ENCODE results near the gene SHBG. TPM values are rescaled to one million over a fixed set of nuclear protein-coding genes. Genes with fewer than 3 reads are reported as not detected.

The SHBG gene
- 2.6 TPM for total RNA-seq

DNA sequence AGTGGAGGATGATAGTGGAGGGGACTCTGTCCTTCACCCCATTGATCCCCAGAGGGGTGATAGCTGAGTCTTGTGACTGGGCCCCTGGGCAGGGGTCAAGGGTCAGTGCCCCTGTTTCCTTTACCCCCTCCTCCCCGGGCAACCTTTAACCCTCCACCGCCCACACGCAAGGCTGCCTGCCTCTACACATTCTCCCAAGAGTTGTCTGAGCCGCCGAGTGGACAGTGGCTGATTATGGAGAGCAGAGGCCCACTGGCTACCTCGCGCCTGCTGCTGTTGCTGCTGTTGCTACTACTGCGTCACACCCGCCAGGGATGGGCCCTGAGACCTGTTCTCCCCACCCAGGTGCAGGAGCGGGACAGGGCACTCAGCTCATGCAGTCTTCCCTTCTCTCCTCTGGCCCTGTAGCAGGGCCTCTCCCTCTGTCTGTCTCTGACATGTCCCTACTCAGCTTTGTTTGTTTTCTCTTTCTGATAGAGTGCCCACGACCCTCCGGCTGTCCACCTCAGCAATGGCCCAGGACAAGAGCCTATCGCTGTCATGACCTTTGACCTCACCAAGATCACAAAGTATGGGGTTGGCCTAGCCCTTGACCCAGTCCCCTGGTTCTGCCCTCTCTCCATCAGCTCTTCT, at the start of gene SHBG:
TSS of gene SHBG (plus strand) at position 197 of the 633 bp plus-strand sequence. CDS start at position 235, 38 bp downstream.

GRCh38 chr17:7583253-7584109, 46.5 kb upstream of the SHBG start, which contains the start of gene MPDU1:
Gene MPDU1 (plus strand): TSS chr17:7583852. CDS start chr17:7583863, 11 bp downstream.

GRCh38 chr17:7589891-7590691, 39.8 kb upstream of the SHBG start, which contains the start of gene SOX15:
Gene SOX15 (minus strand): TSS chr17:7590094. CDS start chr17:7589676, 418 bp downstream.

GRCh38 chr17:7614425-7615264, 15.3 kb upstream of the SHBG start, which contains the start of gene FXR2:
Gene FXR2 (minus strand): TSS chr17:7614897. CDS start chr17:7614532, 365 bp downstream.

GRCh38 chr17:7627250-7628121, 2.4 kb upstream of the SHBG start, which contains the start of gene SAT2:
Gene SAT2 (minus strand): TSS chr17:7627821. CDS start chr17:7627635, 186 bp downstream.

DNA sequence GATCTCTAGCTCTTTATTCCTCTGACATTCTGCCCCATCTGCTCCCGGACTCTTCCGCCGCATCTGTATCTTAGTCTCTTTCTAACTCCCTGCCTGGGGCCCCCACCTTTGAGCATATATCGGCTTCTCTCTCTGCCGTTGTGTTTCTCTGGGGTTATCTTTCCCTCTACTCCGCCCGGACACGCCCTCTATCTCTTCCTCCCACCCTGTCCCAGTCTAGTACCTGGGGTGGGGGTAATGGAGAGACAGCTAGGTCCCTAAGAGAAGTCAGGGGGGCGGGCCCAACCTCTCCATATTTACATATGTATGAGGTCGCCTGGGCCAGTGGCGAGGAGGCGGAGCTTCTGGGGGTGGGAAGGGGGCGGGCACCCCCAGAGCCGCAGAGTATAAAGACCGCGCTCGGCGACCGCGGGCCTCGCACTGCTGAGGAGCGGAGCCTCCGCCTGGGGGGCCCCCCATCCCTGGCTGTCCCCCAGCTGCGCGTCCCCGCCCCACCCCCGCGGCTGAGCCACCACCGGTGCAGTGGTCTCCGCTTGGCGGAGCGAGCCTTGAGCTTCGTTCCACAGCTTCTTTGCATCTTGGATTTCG, 20.7 kb downstream of the SHBG start, which contains the start of gene ATP1B2:
TSS of gene ATP1B2 (plus strand) at position 418 of the 588 bp plus-strand sequence. CDS start 593 bp downstream, outside the sequence.

Small RNA genes within 50 kb of the gene (small RNA-seq; reads per million reads assigned to genes)
- gene CD68 (ENCODE audit: low replicate concordance): not detected

Other genes starting within 250 kb of the SHBG start
- gene TNK1, start 249.0 kb upstream of the SHBG start, total RNA-seq: 5.5 TPM
- 23.1 TPM for gene PLSCR3, start 235.6 kb upstream of the SHBG start, total RNA-seq
- gene TMEM256, start 226.0 kb upstream of the SHBG start, total RNA-seq: 109 TPM
- gene NLGN2, start 222.3 kb upstream of the SHBG start, total RNA-seq: 21.3 TPM
- gene SPEM1, start 209.8 kb upstream of the SHBG start, total RNA-seq: not detected
- not detected for gene SPEM2, start 204.5 kb upstream of the SHBG start, total RNA-seq
- gene SPEM3, start 201.3 kb upstream of the SHBG start, total RNA-seq: not detected
- gene TMEM102, start 194.7 kb upstream of the SHBG start, total RNA-seq: 5.0 TPM
- 4.8 TPM for gene FGF11, start 190.6 kb upstream of the SHBG start, total RNA-seq
- 21.4 TPM for gene CHRNB1, start 185.1 kb upstream of the SHBG start, total RNA-seq
- 31.0 TPM for gene ZBTB4, start 150.5 kb upstream of the SHBG start, total RNA-seq
- gene SLC35G6, start 148.7 kb upstream of the SHBG start, total RNA-seq: not detected
- 118 TPM for gene POLR2A, start 145.8 kb upstream of the SHBG start, total RNA-seq
- 11.6 TPM for gene TNFSF12, start 81.1 kb upstream of the SHBG start, total RNA-seq
- gene TNFSF13, start 71.4 kb upstream of the SHBG start, total RNA-seq: 10.2 TPM
- 58.0 TPM for gene SENP3, start 68.2 kb upstream of the SHBG start, total RNA-seq
- 16.2 TPM for gene CD68, start 50.5 kb upstream of the SHBG start, total RNA-seq
- 49.6 TPM for gene MPDU1, start 46.3 kb upstream of the SHBG start, total RNA-seq
- gene SOX15, start 40.0 kb upstream of the SHBG start, total RNA-seq: 1.5 TPM
- gene FXR2, start 15.2 kb upstream of the SHBG start, total RNA-seq: 30.3 TPM
- gene SAT2, start 2.3 kb upstream of the SHBG start, total RNA-seq: 56.3 TPM
- 13.1 TPM for gene ATP1B2, start 20.8 kb downstream of the SHBG start, total RNA-seq
- 47.4 TPM for gene TP53, start 57.4 kb downstream of the SHBG start, total RNA-seq
- 8.2 TPM for gene WRAP53, start 58.3 kb downstream of the SHBG start, total RNA-seq
- 8.7 TPM for gene EFNB3, start 75.1 kb downstream of the SHBG start, total RNA-seq
- 0.47 TPM for gene DNAH2, start 87.6 kb downstream of the SHBG start, total RNA-seq
- 22.2 TPM for gene KDM6B, start 204.1 kb downstream of the SHBG start, total RNA-seq
- 21.1 TPM for gene TMEM88, start 224.9 kb downstream of the SHBG start, total RNA-seq
- 139 TPM for gene NAA38, start 227.4 kb downstream of the SHBG start, total RNA-seq
- 17.4 TPM for gene CYB5D1, start 227.9 kb downstream of the SHBG start, total RNA-seq